SK-N-SH (cell line): ENCODE results near the gene SYNJ1. TPM values are rescaled to one million over a fixed set of nuclear protein-coding genes. Genes with fewer than 3 reads are reported as not detected.

Source experiments
- CTCF ChIA-PET: fragments of 300-600, 350-600 bp; formaldehyde crosslinking; extraction: SDS; loops from one replicate; lab custom pipeline; 2021; lab: Yijun Ruan, JAX
- POLR2A ChIA-PET: fragments of 350-600 bp; sonication (Branson Sonifier 250); formaldehyde crosslinking; extraction: SDS; loops from one replicate; lab custom pipeline; 2020; ENCODE audit warnings: antibody characterized with exemption, inconsistent platforms; lab: Yijun Ruan, JAX
- DNase-seq: peaks from one replicate; pipeline ENCODE4 v3.0.0; 2012
- H2AFZ ChIP-seq: fragments of 200-600 bp; sonication (generic); 2 replicates; pipeline ENCODE4 v1.8.1; 2016; ENCODE audit warnings: antibody characterized with exemption, mild to moderate bottlenecking, low read depth
- H3F3A ChIP-seq: fragments of 200-600 bp; sonication (generic); replicated peaks from 2 replicates; pipeline ENCODE3; 2016; ENCODE audit warnings: antibody characterized with exemption, mild to moderate bottlenecking; ENCODE audit not compliant: insufficient read depth
- H3K27ac ChIP-seq, 2 experiments: fragments of 200-500 bp in 1 of 2; fragments of 200-600 bp in 1 of 2; sonication (Bioruptor generic) in 1 of 2; sonication (generic), shearing (Covaris generic) in 1 of 2; 2 replicates each; pipeline versions ENCODE4 v1.5.1 to v1.6.1; 2014 to 2016; ENCODE audit warnings: low read depth in 2 of 2, inconsistent platforms in 1 of 2, low read length in 1 of 2, mild to moderate bottlenecking in 1 of 2, mixed read lengths in 1 of 2
- H3K27me3 ChIP-seq: fragments of 200-600 bp; sonication (generic), shearing (Covaris generic); 2 replicates; pipeline ENCODE4 v1.6.1; 2016; ENCODE audit warnings: mixed run types; ENCODE audit not compliant: insufficient read depth
- H3K36me3 ChIP-seq, 2 experiments: fragments of 200-500 bp in 1 of 2; fragments of 200-600 bp in 1 of 2; sonication (Bioruptor generic) in 1 of 2; sonication (generic) in 1 of 2; replicated peaks in 1 of 2; 2 replicates each; pipeline versions ENCODE3 to v1.5.1; 2014 to 2016; ENCODE audit warnings: low read length in 1 of 2, mild to moderate bottlenecking in 1 of 2; ENCODE audit not compliant: insufficient read depth in 2 of 2, control insufficient read depth in 1 of 2
- H3K4me1 ChIP-seq, 2 experiments: fragments of 200-500 bp in 1 of 2; fragments of 200-600 bp in 1 of 2; sonication (Bioruptor generic) in 1 of 2; sonication (generic), shearing (Covaris generic) in 1 of 2; 2 replicates each; pipeline versions ENCODE4 v1.5.1 to v1.6.1; 2014 to 2016; ENCODE audit warnings: low read depth in 1 of 2, low read length in 1 of 2, mixed run types in 1 of 2; ENCODE audit not compliant: insufficient read depth in 2 of 2, control insufficient read depth in 1 of 2
- H3K4me2 ChIP-seq: fragments of 200-600 bp; sonication (generic), shearing (Covaris generic); 2 replicates; pipeline ENCODE4 v1.6.1; 2017; ENCODE audit warnings: mixed run types
- H3K4me3 ChIP-seq, 2 experiments: fragments of 200-500 bp in 1 of 2; fragments of 200-600 bp in 1 of 2; sonication (Bioruptor generic) in 1 of 2; sonication (generic), shearing (Covaris generic) in 1 of 2; 2 replicates each; pipeline versions ENCODE4 v1.5.1 to v1.8.1; 2014 to 2016; ENCODE audit warnings: low read depth in 2 of 2, inconsistent platforms in 1 of 2, low read length in 1 of 2, mild to moderate bottlenecking in 1 of 2, mixed read lengths in 1 of 2, moderate library complexity in 1 of 2
- H3K79me2 ChIP-seq: fragments of 200-600 bp; sonication (generic); 2 replicates; pipeline ENCODE4 v1.8.1; 2017; ENCODE audit warnings: mild to moderate bottlenecking; ENCODE audit not compliant: insufficient read depth
- H3K9ac ChIP-seq: fragments of 200-600 bp; sonication (generic); 2 replicates; pipeline ENCODE4 v1.6.1; 2017; ENCODE audit warnings: mixed run types
- H3K9me2 ChIP-seq: fragments of 200-600 bp; sonication (generic); 2 replicates; pipeline ENCODE4 v1.6.1; 2017; ENCODE audit warnings: mixed run types
- H3K9me3 ChIP-seq: fragments of 200-600 bp; sonication (generic); 2 replicates; pipeline ENCODE4 v1.6.1; 2017; ENCODE audit warnings: mixed run types, mild to moderate bottlenecking, moderate library complexity
- H4K20me1 ChIP-seq: fragments of 200-600 bp; sonication (generic); 2 replicates; pipeline ENCODE4 v1.6.1; 2017; ENCODE audit warnings: mild to moderate bottlenecking, mixed run types; ENCODE audit not compliant: insufficient read depth
- CHD2 ChIP-seq: fragments of 150-350 bp; IDR thresholded peaks from 2 replicates; pipeline ENCODE4 v1.6.1; 2018; ENCODE audit warnings: low read length; ENCODE audit not compliant: partially characterized antibody
- ELF1 ChIP-seq: IDR thresholded peaks from 2 replicates; pipeline ENCODE4 v1.4.0; 2012
- EZH2phosphoT487 ChIP-seq: fragments of 200-600 bp; sonication (generic); IDR thresholded peaks from 2 replicates; pipeline ENCODE4 v1.6.1; 2017; ENCODE audit warnings: low read depth, mixed run types, mild to moderate bottlenecking, antibody characterized with exemption, moderate library complexity, borderline replicate concordance
- FOSL2 ChIP-seq: IDR thresholded peaks from 2 replicates; pipeline ENCODE4 v1.4.0; 2012; ENCODE audit warnings: low read depth, mild to moderate bottlenecking, moderate library complexity, borderline replicate concordance
- FOXJ3 ChIP-seq: sonication (generic); formaldehyde crosslinking; IDR thresholded peaks from 2 replicates; pipeline ENCODE4 v1.5.1; 2020; ENCODE audit warnings: mild to moderate bottlenecking, missing genetic modification reagents
- FOXM1 ChIP-seq: IDR thresholded peaks from 2 replicates; pipeline ENCODE4 v1.4.0; 2012; ENCODE audit warnings: low read depth, mild to moderate bottlenecking
- GABPA ChIP-seq: IDR thresholded peaks from 2 replicates; pipeline ENCODE4 v1.4.0; 2012; ENCODE audit warnings: low read depth, mild to moderate bottlenecking
- GATA2 ChIP-seq: sonication (generic); formaldehyde crosslinking; IDR thresholded peaks from 2 replicates; pipeline ENCODE4 v1.5.0; 2020; ENCODE audit warnings: mild to moderate bottlenecking, missing genetic modification reagents
- JUND ChIP-seq: IDR thresholded peaks from 2 replicates; pipeline ENCODE4 v1.4.0; 2012
- MAX ChIP-seq: IDR thresholded peaks from 2 replicates; pipeline ENCODE4 v1.4.0; 2012; ENCODE audit warnings: low read depth
- MEF2A ChIP-seq: IDR thresholded peaks from 2 replicates; pipeline ENCODE4 v1.4.0; 2012; ENCODE audit warnings: low read depth, borderline replicate concordance
- MXI1 ChIP-seq: IDR thresholded peaks from 2 replicates; pipeline ENCODE4 v1.6.1; 2012; ENCODE audit warnings: mild to moderate bottlenecking, low read depth, low read length, improper control_type of control experiment
- NFIC ChIP-seq: IDR thresholded peaks from 2 replicates; pipeline ENCODE4 v1.4.0; 2012; ENCODE audit warnings: borderline replicate concordance
- NRF1 ChIP-seq: IDR thresholded peaks from 2 replicates; pipeline ENCODE4 v1.6.1; 2012; ENCODE audit warnings: low read depth, mild to moderate bottlenecking, low read length
- POLR2AphosphoS5 ChIP-seq: IDR thresholded peaks from 2 replicates; pipeline ENCODE4 v1.6.1; 2012; ENCODE audit warnings: low read depth, low read length
- RAD21 ChIP-seq: IDR thresholded peaks from 2 replicates; pipeline ENCODE4 v1.6.1; 2012; ENCODE audit warnings: mild to moderate bottlenecking, low read length
- RCOR1 ChIP-seq: fragments of 150-350 bp; IDR thresholded peaks from 2 replicates; pipeline ENCODE4 v1.6.1; 2017; ENCODE audit warnings: antibody characterized with exemption, low read length
- RFX5 ChIP-seq: IDR thresholded peaks from 2 replicates; pipeline ENCODE4 v1.6.1; 2012; ENCODE audit warnings: mild to moderate bottlenecking, improper control_type of control experiment, low read length
- RXRA ChIP-seq: IDR thresholded peaks from 2 replicates; pipeline ENCODE4 v1.4.0; 2012; ENCODE audit warnings: low read depth, mild to moderate bottlenecking, borderline replicate concordance
- SIN3A ChIP-seq: IDR thresholded peaks from 2 replicates; pipeline ENCODE4 v1.6.1; 2012; ENCODE audit warnings: low read depth, mild to moderate bottlenecking, low read length, moderate library complexity, borderline replicate concordance
- SMC3 ChIP-seq: IDR thresholded peaks from 2 replicates; pipeline ENCODE4 v1.6.1; 2012; ENCODE audit warnings: low read depth, low read length, improper control_type of control experiment
- TAF1 ChIP-seq: IDR thresholded peaks from 2 replicates; pipeline ENCODE4 v1.6.1; 2012; ENCODE audit warnings: low read depth, mild to moderate bottlenecking, low read length, moderate library complexity, borderline replicate concordance
- TCF12 ChIP-seq: IDR thresholded peaks from 2 replicates; pipeline ENCODE4 v1.4.0; 2012
- TEAD4 ChIP-seq: IDR thresholded peaks from 2 replicates; pipeline ENCODE4 v1.4.0; 2012; ENCODE audit warnings: mild to moderate bottlenecking, borderline replicate concordance; ENCODE audit not compliant: insufficient read depth
- USF1 ChIP-seq: IDR thresholded peaks from 2 replicates; pipeline ENCODE4 v1.4.0; 2012; ENCODE audit warnings: low read depth, borderline replicate concordance
- YY1 ChIP-seq: IDR thresholded peaks from 2 replicates; pipeline ENCODE4 v1.4.0; 2012; ENCODE audit warnings: low read depth, mild to moderate bottlenecking
- WGBS: methylation state at CpG from one replicate; pipeline ENCODE4 v1.1.6; 2017; ENCODE audit warnings: low lambda C conversion rate; 5-methylcytosine and 5-hydroxymethylcytosine counted together
- polyA plus RNA-seq, 3 experiments: library from polyadenylated mRNA; depleted of rRNA; stranded (reverse); fragments of >200 nt; gene quantifications; 2 replicates each; pipeline ENCODE4 v1.2.3, GENCODE V29; 2012
- TF ChIP-seq, protein P1 (sequence below): fragments of 200-600 bp; sonication (generic); IDR thresholded peaks from 2 replicates; pipeline ENCODE4 v1.6.1; 2017; ENCODE audit warnings: antibody characterized with exemption, mild to moderate bottlenecking, moderate library complexity

Gene SYNJ1
- polyA plus RNA-seq, 1 of the 3 experiments (the other 2 are of a cell fraction), result 3.3 TPM

DNA sequence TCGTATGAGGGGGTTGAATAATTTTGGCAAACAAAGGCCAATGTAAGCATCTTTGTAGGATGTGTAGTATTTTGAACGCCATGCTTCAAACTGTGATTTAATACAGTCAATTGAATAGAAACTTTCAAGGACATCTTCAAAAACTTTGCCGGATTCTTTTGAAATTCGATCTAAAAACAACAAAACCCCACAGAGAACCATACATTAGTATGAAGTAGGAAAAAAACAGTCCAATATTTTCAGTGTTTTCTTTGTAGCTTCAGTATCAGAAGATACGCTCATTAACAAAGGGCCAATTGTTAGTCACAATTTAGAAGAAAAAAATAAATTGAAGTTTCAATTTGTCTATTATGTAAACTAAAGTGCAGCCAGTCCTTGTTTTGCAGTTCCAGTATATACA lies 20.7 kb upstream of the SYNJ1 start:
- Histone ChIP-seq H3K9me2 (no peaks in the 10 kb centered on the region), H3F3A (peaks cover 3% of the 10 kb centered on the region), H3K4me3 (no peak overlapping the region), H4K20me1 (no peaks in the 10 kb centered on the region), H3K36me3 (peaks cover 69 to 72% of the 10 kb centered on the region in 2 experiments), H3K79me2 (peaks cover 9% of the 10 kb centered on the region; the same call in 1 of the 2 replicates), H3K4me2 (no peak overlapping the region), H3K4me1 (no peaks in the 10 kb centered on the region), H2AFZ (no peak overlapping the region), H3K9me3 (no peaks in the 10 kb centered on the region), H3K27ac (no peak overlapping the region), H3K27me3 (no peaks in the 10 kb centered on the region), H3K9ac (no peak overlapping the region)
- 94% methylated on average over 5 of the region's 5 CpGs for WGBS
- ChIA-PET POLR2A (no interaction called here), CTCF (interaction anchor here (1.1 to 2.1 kb wide), 2 partner anchors 78 to 147 kb away, joined by 3 to 4 read pairs; no protein-coding TSS in a partner anchor)
- no peak for TF ChIP-seq GABPA
- TF ChIP-seq MAX, result no peak
- no peak for TF ChIP-seq TCF12
- TF ChIP-seq JUND, result no peak
- no peak for TF ChIP-seq NRF1
- TF ChIP-seq RXRA, result no peak
- no peak for TF ChIP-seq RAD21
- TF ChIP-seq POLR2AphosphoS5, result no peak
- TF ChIP-seq FOSL2, result no peak
- TF ChIP-seq YY1, result no peak
- TF ChIP-seq GATA2 (CRISPR knock-in tag), result no peak
- TF ChIP-seq NFIC, result no peak
- TF ChIP-seq CHD2, result no peak
- no peak for TF ChIP-seq MXI1
- no peak for TF ChIP-seq FOXJ3 (CRISPR knock-in tag)
- TF ChIP-seq EZH2phosphoT487, result no peak
- no peak for TF ChIP-seq MEF2A
- TF ChIP-seq FOXM1, result no peak
- TF ChIP-seq, protein P1, sequence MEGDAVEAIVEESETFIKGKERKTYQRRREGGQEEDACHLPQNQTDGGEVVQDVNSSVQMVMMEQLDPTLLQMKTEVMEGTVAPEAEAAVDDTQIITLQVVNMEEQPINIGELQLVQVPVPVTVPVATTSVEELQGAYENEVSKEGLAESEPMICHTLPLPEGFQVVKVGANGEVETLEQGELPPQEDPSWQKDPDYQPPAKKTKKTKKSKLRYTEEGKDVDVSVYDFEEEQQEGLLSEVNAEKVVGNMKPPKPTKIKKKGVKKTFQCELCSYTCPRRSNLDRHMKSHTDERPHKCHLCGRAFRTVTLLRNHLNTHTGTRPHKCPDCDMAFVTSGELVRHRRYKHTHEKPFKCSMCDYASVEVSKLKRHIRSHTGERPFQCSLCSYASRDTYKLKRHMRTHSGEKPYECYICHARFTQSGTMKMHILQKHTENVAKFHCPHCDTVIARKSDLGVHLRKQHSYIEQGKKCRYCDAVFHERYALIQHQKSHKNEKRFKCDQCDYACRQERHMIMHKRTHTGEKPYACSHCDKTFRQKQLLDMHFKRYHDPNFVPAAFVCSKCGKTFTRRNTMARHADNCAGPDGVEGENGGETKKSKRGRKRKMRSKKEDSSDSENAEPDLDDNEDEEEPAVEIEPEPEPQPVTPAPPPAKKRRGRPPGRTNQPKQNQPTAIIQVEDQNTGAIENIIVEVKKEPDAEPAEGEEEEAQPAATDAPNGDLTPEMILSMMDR, result no peak
- no peak for TF ChIP-seq RCOR1
- DNase-seq, result no peak

- TF ChIP-seq FOSL2 (no peak), SIN3A (no peak), RXRA (no peak), SMC3 (no peak), USF1 (no peak), EZH2phosphoT487 (no peak), TEAD4 (no peak), MEF2A (no peak), TCF12 (no peak), MAX (no peak), RFX5 (no peak), ELF1 (no peak), FOXM1 (no peak), GATA2 (CRISPR knock-in tag) (no peak), TAF1 (no peak)
- POLR2A ChIA-PET, result interaction anchor here (1.7 kb wide), 1 partner anchor 19 kb away, joined by 6 read pairs; the partner anchor contains the start of gene SYNJ1
- H2AFZ ChIP-seq, result no peak overlapping the region
Observed at GRCh38 chr21:32747396-32747795, 19.6 kb upstream of the SYNJ1 start.

More at GRCh38 chr21:32747396-32747795, 19.6 kb upstream of the SYNJ1 start:
- DNase-seq, result no peak
- 83% methylated on average over 1 of the region's 1 CpG for WGBS
- Histone ChIP-seq H3K9me3 (no peaks in the 10 kb centered on the region), H4K20me1 (no peaks in the 10 kb centered on the region), H3F3A (peaks cover 3% of the 10 kb centered on the region), H3K9ac (no peak overlapping the region), H3K27me3 (no peaks in the 10 kb centered on the region), H3K36me3 (peaks cover 78 to 81% of the 10 kb centered on the region in 2 experiments), H3K4me1 (no peaks in the 10 kb centered on the region), H3K4me2 (no peak overlapping the region), H3K9me2 (no peaks in the 10 kb centered on the region), H3K79me2 (peaks cover 9% of the 10 kb centered on the region; the same call in 1 of the 2 replicates), H3K4me3 (no peak overlapping the region), H3K27ac (no peak overlapping the region)
- CTCF ChIA-PET, result interaction anchor here (1.0 to 2.1 kb wide), 3 partner anchors 12 to 79 kb away, joined by 3 to 4 read pairs (median 4); no protein-coding TSS in a partner anchor
